SK-N-SH (cell line): ENCODE data around the gene ZNF107. TPM values are rescaled to one million over a fixed set of nuclear protein-coding genes. Genes with fewer than 3 reads are reported as not detected.

Experiments
- CTCF ChIA-PET: fragments of 300-600, 350-600 bp; formaldehyde crosslinking; extraction: SDS; loops from one replicate; lab custom pipeline; 2021; lab: Yijun Ruan, JAX
- POLR2A ChIA-PET: fragments of 350-600 bp; sonication (Branson Sonifier 250); formaldehyde crosslinking; extraction: SDS; loops from one replicate; lab custom pipeline; 2020; ENCODE audit warnings: antibody characterized with exemption, inconsistent platforms; lab: Yijun Ruan, JAX
- DNase-seq: peaks from one replicate; pipeline ENCODE4 v3.0.0; 2012
- H2AFZ ChIP-seq: fragments of 200-600 bp; sonication (generic); 2 replicates; pipeline ENCODE4 v1.8.1; 2016; ENCODE audit warnings: antibody characterized with exemption, mild to moderate bottlenecking, low read depth
- H3F3A ChIP-seq: fragments of 200-600 bp; sonication (generic); replicated peaks from 2 replicates; pipeline ENCODE3; 2016; ENCODE audit warnings: antibody characterized with exemption, mild to moderate bottlenecking; ENCODE audit not compliant: insufficient read depth
- H3K27ac ChIP-seq, 2 experiments: fragments of 200-500 bp in 1 of 2; fragments of 200-600 bp in 1 of 2; sonication (Bioruptor generic) in 1 of 2; sonication (generic), shearing (Covaris generic) in 1 of 2; 2 replicates each; pipeline versions ENCODE4 v1.5.1 to v1.6.1; 2014 to 2016; ENCODE audit warnings: low read depth in 2 of 2, inconsistent platforms in 1 of 2, low read length in 1 of 2, mild to moderate bottlenecking in 1 of 2, mixed read lengths in 1 of 2
- H3K27me3 ChIP-seq: fragments of 200-600 bp; sonication (generic), shearing (Covaris generic); 2 replicates; pipeline ENCODE4 v1.6.1; 2016; ENCODE audit warnings: mixed run types; ENCODE audit not compliant: insufficient read depth
- H3K36me3 ChIP-seq, 2 experiments: fragments of 200-500 bp in 1 of 2; fragments of 200-600 bp in 1 of 2; sonication (Bioruptor generic) in 1 of 2; sonication (generic) in 1 of 2; replicated peaks in 1 of 2; 2 replicates each; pipeline versions ENCODE3 to v1.5.1; 2014 to 2016; ENCODE audit warnings: low read length in 1 of 2, mild to moderate bottlenecking in 1 of 2; ENCODE audit not compliant: insufficient read depth in 2 of 2, control insufficient read depth in 1 of 2
- H3K4me1 ChIP-seq, 2 experiments: fragments of 200-500 bp in 1 of 2; fragments of 200-600 bp in 1 of 2; sonication (Bioruptor generic) in 1 of 2; sonication (generic), shearing (Covaris generic) in 1 of 2; 2 replicates each; pipeline versions ENCODE4 v1.5.1 to v1.6.1; 2014 to 2016; ENCODE audit warnings: low read depth in 1 of 2, low read length in 1 of 2, mixed run types in 1 of 2; ENCODE audit not compliant: insufficient read depth in 2 of 2, control insufficient read depth in 1 of 2
- H3K4me2 ChIP-seq: fragments of 200-600 bp; sonication (generic), shearing (Covaris generic); 2 replicates; pipeline ENCODE4 v1.6.1; 2017; ENCODE audit warnings: mixed run types
- H3K4me3 ChIP-seq, 2 experiments: fragments of 200-500 bp in 1 of 2; fragments of 200-600 bp in 1 of 2; sonication (Bioruptor generic) in 1 of 2; sonication (generic), shearing (Covaris generic) in 1 of 2; 2 replicates each; pipeline versions ENCODE4 v1.5.1 to v1.8.1; 2014 to 2016; ENCODE audit warnings: low read depth in 2 of 2, inconsistent platforms in 1 of 2, low read length in 1 of 2, mild to moderate bottlenecking in 1 of 2, mixed read lengths in 1 of 2, moderate library complexity in 1 of 2
- H3K79me2 ChIP-seq: fragments of 200-600 bp; sonication (generic); 2 replicates; pipeline ENCODE4 v1.8.1; 2017; ENCODE audit warnings: mild to moderate bottlenecking; ENCODE audit not compliant: insufficient read depth
- H3K9ac ChIP-seq: fragments of 200-600 bp; sonication (generic); 2 replicates; pipeline ENCODE4 v1.6.1; 2017; ENCODE audit warnings: mixed run types
- H3K9me2 ChIP-seq: fragments of 200-600 bp; sonication (generic); 2 replicates; pipeline ENCODE4 v1.6.1; 2017; ENCODE audit warnings: mixed run types
- H3K9me3 ChIP-seq: fragments of 200-600 bp; sonication (generic); 2 replicates; pipeline ENCODE4 v1.6.1; 2017; ENCODE audit warnings: mixed run types, mild to moderate bottlenecking, moderate library complexity
- H4K20me1 ChIP-seq: fragments of 200-600 bp; sonication (generic); 2 replicates; pipeline ENCODE4 v1.6.1; 2017; ENCODE audit warnings: mild to moderate bottlenecking, mixed run types; ENCODE audit not compliant: insufficient read depth
- CHD2 ChIP-seq: fragments of 150-350 bp; IDR thresholded peaks from 2 replicates; pipeline ENCODE4 v1.6.1; 2018; ENCODE audit warnings: low read length; ENCODE audit not compliant: partially characterized antibody
- ELF1 ChIP-seq: IDR thresholded peaks from 2 replicates; pipeline ENCODE4 v1.4.0; 2012
- EZH2phosphoT487 ChIP-seq: fragments of 200-600 bp; sonication (generic); IDR thresholded peaks from 2 replicates; pipeline ENCODE4 v1.6.1; 2017; ENCODE audit warnings: low read depth, mixed run types, mild to moderate bottlenecking, antibody characterized with exemption, moderate library complexity, borderline replicate concordance
- FOSL2 ChIP-seq: IDR thresholded peaks from 2 replicates; pipeline ENCODE4 v1.4.0; 2012; ENCODE audit warnings: low read depth, mild to moderate bottlenecking, moderate library complexity, borderline replicate concordance
- FOXJ3 ChIP-seq: sonication (generic); formaldehyde crosslinking; IDR thresholded peaks from 2 replicates; pipeline ENCODE4 v1.5.1; 2020; ENCODE audit warnings: mild to moderate bottlenecking, missing genetic modification reagents
- FOXM1 ChIP-seq: IDR thresholded peaks from 2 replicates; pipeline ENCODE4 v1.4.0; 2012; ENCODE audit warnings: low read depth, mild to moderate bottlenecking
- JUND ChIP-seq: IDR thresholded peaks from 2 replicates; pipeline ENCODE4 v1.4.0; 2012
- NFIC ChIP-seq: IDR thresholded peaks from 2 replicates; pipeline ENCODE4 v1.4.0; 2012; ENCODE audit warnings: borderline replicate concordance
- NRF1 ChIP-seq: IDR thresholded peaks from 2 replicates; pipeline ENCODE4 v1.6.1; 2012; ENCODE audit warnings: low read depth, mild to moderate bottlenecking, low read length
- RAD21 ChIP-seq: IDR thresholded peaks from 2 replicates; pipeline ENCODE4 v1.6.1; 2012; ENCODE audit warnings: mild to moderate bottlenecking, low read length
- RCOR1 ChIP-seq: fragments of 150-350 bp; IDR thresholded peaks from 2 replicates; pipeline ENCODE4 v1.6.1; 2017; ENCODE audit warnings: antibody characterized with exemption, low read length
- RFX5 ChIP-seq: IDR thresholded peaks from 2 replicates; pipeline ENCODE4 v1.6.1; 2012; ENCODE audit warnings: mild to moderate bottlenecking, improper control_type of control experiment, low read length
- TAF1 ChIP-seq: IDR thresholded peaks from 2 replicates; pipeline ENCODE4 v1.6.1; 2012; ENCODE audit warnings: low read depth, mild to moderate bottlenecking, low read length, moderate library complexity, borderline replicate concordance
- TCF12 ChIP-seq: IDR thresholded peaks from 2 replicates; pipeline ENCODE4 v1.4.0; 2012
- TEAD4 ChIP-seq: IDR thresholded peaks from 2 replicates; pipeline ENCODE4 v1.4.0; 2012; ENCODE audit warnings: mild to moderate bottlenecking, borderline replicate concordance; ENCODE audit not compliant: insufficient read depth
- YY1 ChIP-seq: IDR thresholded peaks from 2 replicates; pipeline ENCODE4 v1.4.0; 2012; ENCODE audit warnings: low read depth, mild to moderate bottlenecking
- WGBS: methylation state at CpG from one replicate; pipeline ENCODE4 v1.1.6; 2017; ENCODE audit warnings: low lambda C conversion rate; 5-methylcytosine and 5-hydroxymethylcytosine counted together
- polyA plus RNA-seq, 3 experiments: library from polyadenylated mRNA; depleted of rRNA; stranded (reverse); fragments of >200 nt; gene quantifications; 2 replicates each; pipeline ENCODE4 v1.2.3, GENCODE V29; 2012
- TF ChIP-seq, protein P1 (sequence below): fragments of 150-350 bp; IDR thresholded peaks from 2 replicates; pipeline ENCODE4 v1.6.1; 2016; ENCODE audit warnings: mild to moderate bottlenecking, low read depth, low read length
- TF ChIP-seq, protein P2 (sequence below): IDR thresholded peaks from 2 replicates; pipeline ENCODE4 v1.4.0; 2012; ENCODE audit warnings: low read depth, borderline replicate concordance
- TF ChIP-seq, protein P3 (sequence below): fragments of 150-350 bp; IDR thresholded peaks from 2 replicates; pipeline ENCODE4 v1.6.1; 2017; ENCODE audit warnings: antibody characterized with exemption, low read length, low read depth, borderline replicate concordance
- TF ChIP-seq, protein P4 (sequence below): fragments of 200-600 bp; sonication (generic); IDR thresholded peaks from 2 replicates; pipeline ENCODE4 v1.6.1; 2017; ENCODE audit warnings: antibody characterized with exemption, mild to moderate bottlenecking, moderate library complexity
- TF ChIP-seq, protein P5 (sequence below): IDR thresholded peaks from 2 replicates; pipeline ENCODE4; 2012
- TF ChIP-seq, protein P6 (sequence below): IDR thresholded peaks from 2 replicates; pipeline ENCODE4 v1.6.1; 2012; ENCODE audit warnings: mild to moderate bottlenecking, low read depth, low read length, moderate library complexity
- TF ChIP-seq, protein P7 (sequence below): IDR thresholded peaks from 2 replicates; pipeline ENCODE4 v1.4.0; 2012; ENCODE audit warnings: low read depth, borderline replicate concordance

Gene ZNF107
- polyA plus RNA-seq, 1 of the 3 experiments (the other 2 are of a cell fraction), result 2.0 TPM

DNA sequence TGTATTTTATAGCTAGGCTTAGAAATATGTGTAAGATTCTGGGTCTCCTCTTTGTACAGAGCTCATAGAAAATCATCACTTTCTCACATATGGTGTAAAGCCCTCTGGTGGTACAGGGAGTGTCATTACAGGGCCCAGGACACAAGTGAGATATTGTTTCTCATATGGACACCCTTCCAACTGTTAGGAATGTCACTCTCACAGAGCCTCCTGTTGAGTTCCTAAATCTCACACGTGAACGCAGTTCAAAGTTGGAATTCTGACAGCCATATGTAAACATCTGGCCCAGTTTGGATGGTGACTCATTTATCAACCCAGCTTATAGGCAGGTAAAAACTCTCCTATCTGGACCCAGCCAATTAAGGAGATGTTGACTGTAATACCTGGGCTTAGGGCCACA lies 35.4 kb upstream of the ZNF107 start:
- Histone ChIP-seq H3K4me1 (no peaks in the 10 kb centered on the region), H3K27me3 (no peaks in the 10 kb centered on the region), H3K9ac (no peak overlapping the region), H2AFZ (no peak overlapping the region), H3K9me3 (no peaks in the 10 kb centered on the region), H3F3A (no peaks in the 10 kb centered on the region), H3K9me2 (no peaks in the 10 kb centered on the region), H3K36me3 (no peaks in the 10 kb centered on the region), H4K20me1 (no peaks in the 10 kb centered on the region), H3K4me2 (no peak overlapping the region), H3K4me3 (no peak overlapping the region), H3K27ac (no peak overlapping the region), H3K79me2 (no peaks in the 10 kb centered on the region)
- ChIA-PET CTCF (interaction anchor here (0.6 to 5.5 kb wide), 33 partner anchors 10 to 548 kb away, joined by 3 to 46 read pairs (median 3); no protein-coding TSS in a partner anchor), POLR2A (no interaction called here)
- 6% methylated on average over 2 of the region's 2 CpGs for WGBS
- DNase-seq, result peak; percentile 47
- TF ChIP-seq CHD2 (no peak), TCF12 (0 out of 2 replicates have a peak, but pooled peaks have one; percentile 22), ELF1 (no peak), JUND (no peak), FOXJ3 (CRISPR knock-in tag) (no peak), RAD21 (peak; percentile 63), TEAD4 (no peak), FOXM1 (no peak), NFIC (no peak), NRF1 (no peak), RCOR1 (no peak), RFX5 (no peak), TAF1 (no peak), EZH2phosphoT487 (no peak), FOSL2 (no peak), YY1 (no peak)
- TF ChIP-seq, protein P1, sequence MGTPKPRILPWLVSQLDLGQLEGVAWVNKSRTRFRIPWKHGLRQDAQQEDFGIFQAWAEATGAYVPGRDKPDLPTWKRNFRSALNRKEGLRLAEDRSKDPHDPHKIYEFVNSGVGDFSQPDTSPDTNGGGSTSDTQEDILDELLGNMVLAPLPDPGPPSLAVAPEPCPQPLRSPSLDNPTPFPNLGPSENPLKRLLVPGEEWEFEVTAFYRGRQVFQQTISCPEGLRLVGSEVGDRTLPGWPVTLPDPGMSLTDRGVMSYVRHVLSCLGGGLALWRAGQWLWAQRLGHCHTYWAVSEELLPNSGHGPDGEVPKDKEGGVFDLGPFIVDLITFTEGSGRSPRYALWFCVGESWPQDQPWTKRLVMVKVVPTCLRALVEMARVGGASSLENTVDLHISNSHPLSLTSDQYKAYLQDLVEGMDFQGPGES, result no peak
- TF ChIP-seq, protein P2, sequence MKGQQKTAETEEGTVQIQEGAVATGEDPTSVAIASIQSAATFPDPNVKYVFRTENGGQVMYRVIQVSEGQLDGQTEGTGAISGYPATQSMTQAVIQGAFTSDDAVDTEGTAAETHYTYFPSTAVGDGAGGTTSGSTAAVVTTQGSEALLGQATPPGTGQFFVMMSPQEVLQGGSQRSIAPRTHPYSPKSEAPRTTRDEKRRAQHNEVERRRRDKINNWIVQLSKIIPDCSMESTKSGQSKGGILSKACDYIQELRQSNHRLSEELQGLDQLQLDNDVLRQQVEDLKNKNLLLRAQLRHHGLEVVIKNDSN, result no peak
- TF ChIP-seq, protein P3, sequence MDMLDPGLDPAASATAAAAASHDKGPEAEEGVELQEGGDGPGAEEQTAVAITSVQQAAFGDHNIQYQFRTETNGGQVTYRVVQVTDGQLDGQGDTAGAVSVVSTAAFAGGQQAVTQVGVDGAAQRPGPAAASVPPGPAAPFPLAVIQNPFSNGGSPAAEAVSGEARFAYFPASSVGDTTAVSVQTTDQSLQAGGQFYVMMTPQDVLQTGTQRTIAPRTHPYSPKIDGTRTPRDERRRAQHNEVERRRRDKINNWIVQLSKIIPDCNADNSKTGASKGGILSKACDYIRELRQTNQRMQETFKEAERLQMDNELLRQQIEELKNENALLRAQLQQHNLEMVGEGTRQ, result no peak
- TF ChIP-seq, protein P4, sequence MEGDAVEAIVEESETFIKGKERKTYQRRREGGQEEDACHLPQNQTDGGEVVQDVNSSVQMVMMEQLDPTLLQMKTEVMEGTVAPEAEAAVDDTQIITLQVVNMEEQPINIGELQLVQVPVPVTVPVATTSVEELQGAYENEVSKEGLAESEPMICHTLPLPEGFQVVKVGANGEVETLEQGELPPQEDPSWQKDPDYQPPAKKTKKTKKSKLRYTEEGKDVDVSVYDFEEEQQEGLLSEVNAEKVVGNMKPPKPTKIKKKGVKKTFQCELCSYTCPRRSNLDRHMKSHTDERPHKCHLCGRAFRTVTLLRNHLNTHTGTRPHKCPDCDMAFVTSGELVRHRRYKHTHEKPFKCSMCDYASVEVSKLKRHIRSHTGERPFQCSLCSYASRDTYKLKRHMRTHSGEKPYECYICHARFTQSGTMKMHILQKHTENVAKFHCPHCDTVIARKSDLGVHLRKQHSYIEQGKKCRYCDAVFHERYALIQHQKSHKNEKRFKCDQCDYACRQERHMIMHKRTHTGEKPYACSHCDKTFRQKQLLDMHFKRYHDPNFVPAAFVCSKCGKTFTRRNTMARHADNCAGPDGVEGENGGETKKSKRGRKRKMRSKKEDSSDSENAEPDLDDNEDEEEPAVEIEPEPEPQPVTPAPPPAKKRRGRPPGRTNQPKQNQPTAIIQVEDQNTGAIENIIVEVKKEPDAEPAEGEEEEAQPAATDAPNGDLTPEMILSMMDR, result peak; percentile 67
- TF ChIP-seq, protein P5, sequence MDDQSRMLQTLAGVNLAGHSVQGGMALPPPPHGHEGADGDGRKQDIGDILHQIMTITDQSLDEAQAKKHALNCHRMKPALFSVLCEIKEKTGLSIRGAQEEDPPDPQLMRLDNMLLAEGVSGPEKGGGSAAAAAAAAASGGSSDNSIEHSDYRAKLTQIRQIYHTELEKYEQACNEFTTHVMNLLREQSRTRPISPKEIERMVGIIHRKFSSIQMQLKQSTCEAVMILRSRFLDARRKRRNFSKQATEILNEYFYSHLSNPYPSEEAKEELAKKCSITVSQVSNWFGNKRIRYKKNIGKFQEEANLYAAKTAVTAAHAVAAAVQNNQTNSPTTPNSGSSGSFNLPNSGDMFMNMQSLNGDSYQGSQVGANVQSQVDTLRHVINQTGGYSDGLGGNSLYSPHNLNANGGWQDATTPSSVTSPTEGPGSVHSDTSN, result no peak
- TF ChIP-seq, protein P6, sequence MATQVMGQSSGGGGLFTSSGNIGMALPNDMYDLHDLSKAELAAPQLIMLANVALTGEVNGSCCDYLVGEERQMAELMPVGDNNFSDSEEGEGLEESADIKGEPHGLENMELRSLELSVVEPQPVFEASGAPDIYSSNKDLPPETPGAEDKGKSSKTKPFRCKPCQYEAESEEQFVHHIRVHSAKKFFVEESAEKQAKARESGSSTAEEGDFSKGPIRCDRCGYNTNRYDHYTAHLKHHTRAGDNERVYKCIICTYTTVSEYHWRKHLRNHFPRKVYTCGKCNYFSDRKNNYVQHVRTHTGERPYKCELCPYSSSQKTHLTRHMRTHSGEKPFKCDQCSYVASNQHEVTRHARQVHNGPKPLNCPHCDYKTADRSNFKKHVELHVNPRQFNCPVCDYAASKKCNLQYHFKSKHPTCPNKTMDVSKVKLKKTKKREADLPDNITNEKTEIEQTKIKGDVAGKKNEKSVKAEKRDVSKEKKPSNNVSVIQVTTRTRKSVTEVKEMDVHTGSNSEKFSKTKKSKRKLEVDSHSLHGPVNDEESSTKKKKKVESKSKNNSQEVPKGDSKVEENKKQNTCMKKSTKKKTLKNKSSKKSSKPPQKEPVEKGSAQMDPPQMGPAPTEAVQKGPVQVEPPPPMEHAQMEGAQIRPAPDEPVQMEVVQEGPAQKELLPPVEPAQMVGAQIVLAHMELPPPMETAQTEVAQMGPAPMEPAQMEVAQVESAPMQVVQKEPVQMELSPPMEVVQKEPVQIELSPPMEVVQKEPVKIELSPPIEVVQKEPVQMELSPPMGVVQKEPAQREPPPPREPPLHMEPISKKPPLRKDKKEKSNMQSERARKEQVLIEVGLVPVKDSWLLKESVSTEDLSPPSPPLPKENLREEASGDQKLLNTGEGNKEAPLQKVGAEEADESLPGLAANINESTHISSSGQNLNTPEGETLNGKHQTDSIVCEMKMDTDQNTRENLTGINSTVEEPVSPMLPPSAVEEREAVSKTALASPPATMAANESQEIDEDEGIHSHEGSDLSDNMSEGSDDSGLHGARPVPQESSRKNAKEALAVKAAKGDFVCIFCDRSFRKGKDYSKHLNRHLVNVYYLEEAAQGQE, result no peak
- TF ChIP-seq, protein P7, sequence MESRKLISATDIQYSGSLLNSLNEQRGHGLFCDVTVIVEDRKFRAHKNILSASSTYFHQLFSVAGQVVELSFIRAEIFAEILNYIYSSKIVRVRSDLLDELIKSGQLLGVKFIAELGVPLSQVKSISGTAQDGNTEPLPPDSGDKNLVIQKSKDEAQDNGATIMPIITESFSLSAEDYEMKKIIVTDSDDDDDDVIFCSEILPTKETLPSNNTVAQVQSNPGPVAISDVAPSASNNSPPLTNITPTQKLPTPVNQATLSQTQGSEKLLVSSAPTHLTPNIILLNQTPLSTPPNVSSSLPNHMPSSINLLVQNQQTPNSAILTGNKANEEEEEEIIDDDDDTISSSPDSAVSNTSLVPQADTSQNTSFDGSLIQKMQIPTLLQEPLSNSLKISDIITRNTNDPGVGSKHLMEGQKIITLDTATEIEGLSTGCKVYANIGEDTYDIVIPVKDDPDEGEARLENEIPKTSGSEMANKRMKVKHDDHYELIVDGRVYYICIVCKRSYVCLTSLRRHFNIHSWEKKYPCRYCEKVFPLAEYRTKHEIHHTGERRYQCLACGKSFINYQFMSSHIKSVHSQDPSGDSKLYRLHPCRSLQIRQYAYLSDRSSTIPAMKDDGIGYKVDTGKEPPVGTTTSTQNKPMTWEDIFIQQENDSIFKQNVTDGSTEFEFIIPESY, result no peak
